Endothelial cell of umbilical vein (primary cell): Measurements from ENCODE around the gene BANK1. TPM values are rescaled to one million over a fixed set of nuclear protein-coding genes. Genes with fewer than 3 reads are reported as not detected.

Experiments
- BruUV-seq: library from RNA; stranded (reverse); fragments of 400-500 nt; replicated peaks from 2 replicates; lab custom pipeline; 2021; lab: Mats Ljungman, UMichigan
- CTCF ChIA-PET: fragments of 300-600, 350-600 bp; sonication (Branson Sonifier 250); formaldehyde crosslinking; loops from one replicate; lab custom pipeline; 2021; ENCODE audit warnings: antibody characterized with exemption, inconsistent platforms; lab: Charles Lee
- POLR2A ChIA-PET: fragments of 300-600, 350-600 bp; sonication (Branson Sonifier 250); formaldehyde crosslinking; loops from one replicate; lab custom pipeline; 2021; ENCODE audit warnings: antibody characterized with exemption, inconsistent platforms; lab: Charles Lee
- DNase-seq: peaks from one replicate; pipeline ENCODE4 v3.0.0-alpha.2; 2011; ENCODE audit warnings: low read depth, low spot score
- FAIRE-seq: peaks from 2 replicates; lab custom pipeline; 2011; peaks lifted over from hg19 to GRCh38; lab: Jason Lieb, UNC
- H2AFZ ChIP-seq: 2 replicates; pipeline ENCODE4 v1.6.0; 2012; ENCODE audit warnings: low read depth, low read length, control low read depth, inconsistent platforms
- H3K27ac ChIP-seq: 2 replicates; pipeline ENCODE4 v1.5.1; 2011; ENCODE audit warnings: low read depth, mild to moderate bottlenecking, control low read depth, low read length, moderate library complexity; ENCODE audit not compliant: insufficient read depth
- H3K27me3 ChIP-seq, 2 experiments: 2 replicates each; pipeline versions ENCODE4 v1.6.0 to v1.6.1; 2011; ENCODE audit warnings: low read length in 2 of 2, mixed read lengths in 1 of 2; ENCODE audit not compliant: control insufficient read depth in 2 of 2, insufficient read depth in 2 of 2
- H3K36me3 ChIP-seq, 2 experiments: 2 replicates in 1 of 2; 3 replicates in 1 of 2; pipeline ENCODE4 v1.5.1; 2011; ENCODE audit warnings: low read length in 2 of 2, mild to moderate bottlenecking in 1 of 2, moderate library complexity in 1 of 2; ENCODE audit not compliant: control insufficient read depth in 2 of 2, insufficient read depth in 2 of 2; ENCODE audit errors: extremely low read depth in 1 of 2
- H3K4me1 ChIP-seq: 3 replicates; pipeline ENCODE4 v1.5.1; 2011; ENCODE audit warnings: mild to moderate bottlenecking, low read length; ENCODE audit not compliant: control insufficient read depth, insufficient read depth; ENCODE audit errors: extremely low read depth
- H3K4me2 ChIP-seq: 2 replicates; pipeline ENCODE4 v1.6.1; 2011; ENCODE audit warnings: low read length, control low read depth, mixed read lengths; ENCODE audit not compliant: insufficient read depth
- H3K4me3 ChIP-seq, 3 experiments: fragments of 200-600 bp in 1 of 3; sonication (generic), shearing (Covaris generic) in 1 of 3; replicated peaks in 1 of 3; 2 replicates each; pipeline ENCODE4 v1.5.1; 2011 to 2016; ENCODE audit warnings: control low read depth in 3 of 3, low read length in 3 of 3, mild to moderate bottlenecking in 2 of 3, inconsistent platforms in 1 of 3, low read depth in 1 of 3, moderate library complexity in 1 of 3; ENCODE audit not compliant: insufficient read depth in 1 of 3
- H3K79me2 ChIP-seq: 2 replicates; pipeline ENCODE4 v1.6.0; 2012; ENCODE audit warnings: low read length, inconsistent platforms; ENCODE audit not compliant: control insufficient read depth, insufficient read depth
- H3K9ac ChIP-seq: replicated peaks from 2 replicates; pipeline ENCODE3; 2011; ENCODE audit warnings: low read length, control low read depth; ENCODE audit not compliant: insufficient read depth; ENCODE audit errors: extremely low read depth
- H3K9me1 ChIP-seq: replicated peaks from 3 replicates; pipeline ENCODE4 v1.6.0; 2011; ENCODE audit warnings: mild to moderate bottlenecking, low read length; ENCODE audit not compliant: control insufficient read depth, insufficient read depth; ENCODE audit errors: extremely low read depth
- H3K9me3 ChIP-seq: replicated peaks from 2 replicates; pipeline ENCODE4 v1.5.1; 2012; ENCODE audit warnings: low read length, inconsistent platforms; ENCODE audit not compliant: control insufficient read depth, insufficient read depth
- H4K20me1 ChIP-seq: replicated peaks from 2 replicates; pipeline ENCODE3; 2011; ENCODE audit warnings: mild to moderate bottlenecking, low read length; ENCODE audit not compliant: control insufficient read depth, insufficient read depth; ENCODE audit errors: extremely low read depth
- EZH2 ChIP-seq: IDR thresholded peaks from 2 replicates; pipeline ENCODE4 v1.6.1; 2012; ENCODE audit warnings: borderline replicate concordance, low read depth, mild to moderate bottlenecking, moderate library complexity, low read length, inconsistent platforms; ENCODE audit not compliant: severe bottlenecking
- JUN ChIP-seq: IDR thresholded peaks from 2 replicates; pipeline ENCODE4 v1.6.1; 2011; ENCODE audit warnings: borderline replicate concordance, low read depth; ENCODE audit not compliant: insufficient read length, insufficient read depth
- POLR2AphosphoS5 ChIP-seq: IDR thresholded peaks from 2 replicates; pipeline ENCODE4 v1.6.1; 2012; ENCODE audit warnings: low read depth, mild to moderate bottlenecking, control low read depth, low read length, moderate library complexity; ENCODE audit not compliant: insufficient read depth
- dilution Hi-C: fragments of 300-500 bp; cut with MboI; formaldehyde crosslinking; loops from one replicate; pipeline ENCODE4 v1.15.0; 2019; ENCODE audit warnings: low sequenced_read_pairs; ENCODE audit not compliant: extremely low pct_ligation_motif_present
- intact Hi-C: fragments of 100-400 bp; cut with micrococcal nuclease; formaldehyde crosslinking; loops from one replicate; pipeline ENCODE4 v1.10.0; 2022
- polyA plus RNA-seq, 4 experiments: library from polyadenylated mRNA; depleted of rRNA in 3 of 4; stranded (reverse) in 3 of 4; unstranded in 1 of 4; fragments of >200 nt; gene quantifications; 2 replicates each; pipeline versions ENCODE4 v1.2.1 to v1.2.3, GENCODE V29; 2011 to 2012; ENCODE audit warnings: missing spikeins in 1 of 4
- total RNA-seq: library from RNA; stranded (reverse); gene quantifications from 2 replicates; pipeline ENCODE4 v1.2.3, GENCODE V29; 2021

The BANK1 gene
- total and polyA plus RNA-seq, 2 donors (not counting 3 experiments of a cell fraction or from before 2014, with no cell fraction given) = 0.29 to 0.32 TPM

DNA sequence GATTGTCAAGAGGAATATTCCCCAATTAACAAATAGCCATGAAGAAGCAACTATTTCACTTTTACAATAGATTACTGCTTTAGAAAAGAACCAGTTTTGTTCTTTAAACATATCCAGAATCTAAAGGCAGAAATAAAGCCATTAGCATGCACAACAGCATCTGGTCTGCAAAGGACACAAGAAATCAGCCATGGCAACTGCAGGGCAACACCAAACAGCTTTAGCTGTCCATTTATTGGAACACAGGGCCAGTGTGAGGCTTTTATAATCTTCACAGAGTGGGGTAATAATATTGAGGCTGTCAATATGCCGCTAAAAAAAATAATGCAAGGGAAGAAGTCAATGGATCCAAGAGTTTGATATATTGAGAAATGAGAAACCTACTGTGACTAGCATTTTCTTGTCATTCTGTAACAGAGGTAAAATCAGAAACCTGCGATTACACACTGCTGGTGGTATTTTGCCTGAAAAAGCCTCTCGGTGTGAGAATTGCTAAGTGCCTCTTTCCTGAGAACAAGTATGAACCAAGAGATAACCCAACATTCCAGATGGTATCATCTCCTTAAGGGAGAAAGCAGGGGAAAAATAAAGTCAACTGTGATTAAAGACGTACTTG lies 2.7 kb upstream of the BANK1 start:
- no peaks in the 10 kb centered on the region for H3K9me3 ChIP-seq
- no peaks in the 10 kb centered on the region for H3K36me3 ChIP-seq
- no peaks in the 10 kb centered on the region for H4K20me1 ChIP-seq
- H3K4me2 ChIP-seq = no peak overlapping the region
- dilution Hi-C loops = no loop called here
- ChIA-PET CTCF (no interaction called here), POLR2A (no interaction called here)
- H3K9me1 ChIP-seq = no peaks in the 10 kb centered on the region
- H3K27me3 ChIP-seq = no peaks in the 10 kb centered on the region
- H3K27ac ChIP-seq = no peak overlapping the region
- no peak overlapping the region for H3K4me3 ChIP-seq
- no peak overlapping the region for H3K9ac ChIP-seq
- no TSS peak for BruUV-seq
- no peak overlapping the region for H2AFZ ChIP-seq
- intact Hi-C loops = no loop called here
- no peaks in the 10 kb centered on the region for H3K79me2 ChIP-seq
- peaks cover 4% of the 10 kb centered on the region for H3K4me1 ChIP-seq
- TF ChIP-seq POLR2AphosphoS5 (no peak), JUN (no peak)
- DNase-seq = no peak
- FAIRE-seq = no peak

DNA sequence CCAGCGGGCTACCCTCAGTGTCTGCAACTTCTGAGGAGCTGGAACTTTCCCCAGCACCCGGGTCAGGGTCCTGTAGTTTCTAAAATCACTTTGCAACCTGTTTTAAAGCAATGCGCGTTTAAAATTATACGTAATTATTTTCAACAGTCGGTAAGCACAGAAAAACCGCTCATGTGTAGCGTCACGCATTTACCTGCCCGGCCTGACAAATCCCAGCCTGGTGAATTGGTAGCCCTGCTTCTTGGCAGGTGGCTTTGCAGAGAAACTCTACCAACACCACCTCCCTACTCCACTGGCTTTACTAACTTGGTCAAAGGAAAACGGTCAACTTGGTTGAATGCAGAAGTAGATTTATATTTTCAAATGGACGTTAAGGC lies 640 bp downstream of the BANK1 start:
- Histone ChIP-seq H3K9me1 (no peaks in the 10 kb centered on the region), H2AFZ (peak overlapping the region; percentile 83), H3K27me3 (no peaks in the 10 kb centered on the region), H3K79me2 (no peaks in the 10 kb centered on the region), H3K27ac (no peak overlapping the region), H3K4me1 (peaks cover 4% of the 10 kb centered on the region), H3K36me3 (no peaks in the 10 kb centered on the region), H3K4me2 (peak overlapping the region; percentile 81), H3K9ac (peak overlapping the region; percentile 60), H4K20me1 (no peaks in the 10 kb centered on the region), H3K4me3 (peak overlapping the region; percentile 30 to 65 (median 32)), H3K9me3 (no peaks in the 10 kb centered on the region)
- intact Hi-C loops (loop anchor here (5.0 kb wide), 2 partner anchors 346 to 624 kb away; no protein-coding TSS in a partner anchor), dilution Hi-C loops (no loop called here)
- POLR2A ChIA-PET = no interaction called here
- BruUV-seq = no TSS peak
- FAIRE-seq = no peak
- DNase-seq = no peak
- TF ChIP-seq EZH2 = no peak
- CTCF ChIA-PET = interaction anchor here (1.1 kb wide), 1 partner anchor 15 kb away, joined by 4 read pairs; no protein-coding TSS in a partner anchor
